ENCODE measurements around the gene SART1.

Gene SART1

GRCh38 chr11:66014804-66015453, 53.4 kb downstream of the SART1 start:
- Histone ChIP-seq H4K8ac (ENCODE audit: low read length) (peak overlapping the region; percentile 91), H2BK12ac (ENCODE audit: low read length in 2 of 2) (no peak overlapping the region), H2AK5ac (ENCODE audit: low read length, severe bottlenecking) (peak overlapping the region; percentile 47), H3K4me3 (ENCODE audit: insufficient read depth in 1 of 2, low read depth in 1 of 2, low read length in 2 of 2) (no peak overlapping the region), H2AFZ (ENCODE audit: low read depth, low read length) (no peak overlapping the region), H3K36me3 (ENCODE audit: control insufficient read depth in 1 of 2, insufficient read depth in 2 of 2, low read depth in 1 of 2, low read length in 2 of 2) (no peaks in the 10 kb centered on the region), H2BK5ac (ENCODE audit: low read depth, low read length, poor library complexity, severe bottlenecking) (no peak overlapping the region), H2BK120ac (ENCODE audit: low read depth, low read length) (no peak overlapping the region), H3K4ac (ENCODE audit: low read depth in 1 of 2, low read length in 2 of 2) (peak overlapping the region; percentile 40 to 46), H3K79me1 (replicated peaks; ENCODE audit: low read length, poor library complexity, severe bottlenecking) (no peaks in the 10 kb centered on the region), H4K91ac (ENCODE audit: low read length) (peak overlapping the region; percentile 70), H3K18ac (ENCODE audit: low read depth in 1 of 2, low read length in 2 of 2) (peak overlapping the region; percentile 14 to 37), H3K14ac (ENCODE audit: low read length in 2 of 2) (no peak overlapping the region), H3K23ac (ENCODE audit: low read length in 2 of 2) (no peak overlapping the region), H3K27ac (ENCODE audit: low read length, poor library complexity, severe bottlenecking) (no peak overlapping the region), H3K9me3 (ENCODE audit: control insufficient read depth, low read length) (no peaks in the 10 kb centered on the region), H2BK15ac (ENCODE audit: low read depth, poor library complexity, severe bottlenecking) (no peak overlapping the region), H3K27me3 (ENCODE audit: control insufficient read depth in 1 of 2, insufficient read depth in 1 of 2, low read length in 2 of 2) (peaks cover 4 to 20% of the 10 kb centered on the region in 2 experiments), H3K4me2 (ENCODE audit: low read length, poor library complexity, severe bottlenecking) (no peak overlapping the region), H3K9ac (ENCODE audit: low read length) (no peak overlapping the region), H3K4me1 (ENCODE audit: control insufficient read depth, insufficient read depth, low read depth, low read length) (peaks cover 27% of the 10 kb centered on the region)
- WGBS, result 94% methylated on average over 6 of the region's 6 CpGs
- DNase-seq, result no peak

DNA sequence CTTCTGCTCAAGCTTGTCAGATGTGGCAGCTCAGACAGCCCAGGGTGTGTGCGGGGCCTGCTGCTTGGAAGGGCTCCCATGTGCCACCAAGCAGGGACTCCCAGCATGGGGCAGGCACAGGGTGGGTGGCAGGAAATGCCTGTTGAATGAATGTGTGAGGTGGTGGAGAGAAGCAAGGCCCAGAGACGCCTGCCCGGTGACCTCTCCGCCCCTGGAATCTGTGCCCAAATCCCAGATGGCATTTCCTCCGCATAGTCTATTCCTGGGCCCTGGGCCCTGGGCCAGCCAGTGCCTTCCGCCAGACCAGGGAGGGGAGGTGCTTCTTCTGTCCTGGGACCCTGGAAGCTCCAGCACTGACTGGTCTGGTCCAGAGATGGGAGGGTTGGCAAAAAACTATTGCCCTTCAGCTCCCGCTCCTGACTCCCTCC, 53.9 kb downstream of the SART1 start:
- Histone ChIP-seq H4K91ac (ENCODE audit: low read length) (peak overlapping the region; percentile 70), H3K79me1 (replicated peaks; ENCODE audit: low read length, poor library complexity, severe bottlenecking) (no peaks in the 10 kb centered on the region), H3K4ac (ENCODE audit: low read depth in 1 of 2, low read length in 2 of 2) (peak overlapping the region in 1 of 2 experiments; percentile 35), H3K27ac (ENCODE audit: low read length, poor library complexity, severe bottlenecking) (no peak overlapping the region), H3K4me2 (ENCODE audit: low read length, poor library complexity, severe bottlenecking) (no peak overlapping the region), H2BK12ac (ENCODE audit: low read length in 2 of 2) (no peak overlapping the region), H2AK5ac (ENCODE audit: low read length, severe bottlenecking) (no peak overlapping the region), H3K4me3 (ENCODE audit: insufficient read depth in 1 of 2, low read depth in 1 of 2, low read length in 2 of 2) (no peak overlapping the region), H3K4me1 (ENCODE audit: control insufficient read depth, insufficient read depth, low read depth, low read length) (peaks cover 27% of the 10 kb centered on the region), H3K9ac (ENCODE audit: low read length) (no peak overlapping the region), H3K27me3 (ENCODE audit: control insufficient read depth in 1 of 2, insufficient read depth in 1 of 2, low read length in 2 of 2) (peaks cover 4 to 20% of the 10 kb centered on the region in 2 experiments), H3K14ac (ENCODE audit: low read length in 2 of 2) (no peak overlapping the region), H3K9me3 (ENCODE audit: control insufficient read depth, low read length) (no peaks in the 10 kb centered on the region), H2AFZ (ENCODE audit: low read depth, low read length) (no peak overlapping the region), H3K23ac (ENCODE audit: low read length in 2 of 2) (no peak overlapping the region), H2BK120ac (ENCODE audit: low read depth, low read length) (no peak overlapping the region), H2BK15ac (ENCODE audit: low read depth, poor library complexity, severe bottlenecking) (no peak overlapping the region), H4K8ac (ENCODE audit: low read length) (peak overlapping the region; percentile 91), H2BK5ac (ENCODE audit: low read depth, low read length, poor library complexity, severe bottlenecking) (no peak overlapping the region), H3K18ac (ENCODE audit: low read depth in 1 of 2, low read length in 2 of 2) (peak overlapping the region in 1 of 2 experiments; percentile 37), H3K36me3 (ENCODE audit: control insufficient read depth in 1 of 2, insufficient read depth in 2 of 2, low read depth in 1 of 2, low read length in 2 of 2) (no peaks in the 10 kb centered on the region)
- DNase-seq, result no peak
- 47% methylated on average over 7 of the region's 7 CpGs for WGBS

DNA sequence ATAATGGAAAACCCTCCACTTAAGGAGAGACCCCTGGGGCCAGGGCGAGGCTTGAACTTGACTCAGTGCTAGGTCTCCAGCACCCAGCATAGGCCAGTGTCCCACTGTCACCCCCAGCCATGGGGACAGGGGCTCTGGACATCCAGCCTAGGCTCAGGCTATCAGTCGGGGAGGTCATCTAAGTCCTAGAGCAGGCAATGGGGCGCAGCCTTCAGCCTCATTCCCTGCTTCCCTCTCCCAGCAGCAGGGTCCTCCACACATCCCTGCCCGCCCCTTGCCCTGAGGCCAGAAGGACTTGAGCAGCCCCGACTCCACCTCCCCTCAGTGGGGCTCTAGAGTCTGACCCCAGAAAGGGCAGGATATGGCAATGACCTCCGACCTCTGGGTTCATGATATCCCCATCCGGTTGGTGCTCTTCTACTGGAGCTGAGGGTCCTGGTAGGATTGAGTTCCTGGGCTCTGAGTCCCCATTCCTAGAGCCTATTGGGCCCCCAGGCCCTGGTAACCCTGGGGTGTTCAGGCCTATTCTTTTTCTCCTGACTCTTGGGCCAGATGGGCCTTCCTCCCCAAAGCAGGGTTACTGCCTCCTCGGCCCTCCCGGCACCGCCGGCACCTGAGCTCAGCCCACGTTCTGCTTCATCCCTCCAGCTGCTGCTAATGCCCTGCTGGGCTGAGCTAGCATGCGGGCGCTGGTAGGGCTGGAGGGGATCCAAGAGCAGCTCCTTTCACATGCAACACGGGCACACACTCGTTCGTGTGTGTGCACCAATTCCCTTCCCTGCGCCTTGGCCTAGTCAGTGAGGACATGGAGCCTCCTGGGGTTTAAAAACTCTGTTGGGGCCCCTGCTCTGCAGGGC, 54.6 kb downstream of the SART1 start:
- Histone ChIP-seq H3K36me3 (ENCODE audit: control insufficient read depth in 1 of 2, insufficient read depth in 2 of 2, low read depth in 1 of 2, low read length in 2 of 2) (no peaks in the 10 kb centered on the region), H2BK15ac (ENCODE audit: low read depth, poor library complexity, severe bottlenecking) (peak overlapping the region; percentile 2), H3K9ac (ENCODE audit: low read length) (no peak overlapping the region), H3K14ac (ENCODE audit: low read length in 2 of 2) (no peak overlapping the region), H4K91ac (ENCODE audit: low read length) (peak overlapping the region; percentile 56), H2BK120ac (ENCODE audit: low read depth, low read length) (no peak overlapping the region), H3K27ac (ENCODE audit: low read length, poor library complexity, severe bottlenecking) (no peak overlapping the region), H2BK12ac (ENCODE audit: low read length in 2 of 2) (peak overlapping the region in 1 of 2 experiments; percentile 4), H4K8ac (ENCODE audit: low read length) (peak overlapping the region; percentile 39), H3K18ac (ENCODE audit: low read depth in 1 of 2, low read length in 2 of 2) (peak overlapping the region; percentile 28 to 44), H3K4me1 (ENCODE audit: control insufficient read depth, insufficient read depth, low read depth, low read length) (peaks cover 34% of the 10 kb centered on the region), H3K27me3 (ENCODE audit: control insufficient read depth in 1 of 2, insufficient read depth in 1 of 2, low read length in 2 of 2) (peaks cover 4 to 20% of the 10 kb centered on the region in 2 experiments), H3K23ac (ENCODE audit: low read length in 2 of 2) (no peak overlapping the region), H3K4ac (ENCODE audit: low read depth in 1 of 2, low read length in 2 of 2) (peak overlapping the region in 1 of 2 experiments; percentile 35), H2AFZ (ENCODE audit: low read depth, low read length) (no peak overlapping the region), H2AK5ac (ENCODE audit: low read length, severe bottlenecking) (peak overlapping the region; percentile 18), H3K4me2 (ENCODE audit: low read length, poor library complexity, severe bottlenecking) (no peak overlapping the region), H3K79me1 (replicated peaks; ENCODE audit: low read length, poor library complexity, severe bottlenecking) (no peaks in the 10 kb centered on the region), H2BK5ac (ENCODE audit: low read depth, low read length, poor library complexity, severe bottlenecking) (no peak overlapping the region), H3K9me3 (ENCODE audit: control insufficient read depth, low read length) (no peaks in the 10 kb centered on the region), H3K4me3 (ENCODE audit: insufficient read depth in 1 of 2, low read depth in 1 of 2, low read length in 2 of 2) (no peak overlapping the region)
- DNase-seq, result no peak
- 92% methylated on average over 18 of the region's 18 CpGs for WGBS

GRCh38 chr11:66016793-66017177, 55.3 kb downstream of the SART1 start:
- no peak overlapping the region for H4K91ac ChIP-seq (ENCODE audit: low read length)
- DNase-seq, result no peak

More at GRCh38 chr11:66016793-66017177, 55.3 kb downstream of the SART1 start:
- Histone ChIP-seq H2AFZ (ENCODE audit: low read depth, low read length) (no peak overlapping the region), H3K9me3 (ENCODE audit: control insufficient read depth, low read length) (no peaks in the 10 kb centered on the region), H2BK12ac (ENCODE audit: low read length in 2 of 2) (no peak overlapping the region), H3K18ac (ENCODE audit: low read depth in 1 of 2, low read length in 2 of 2) (no peak overlapping the region), H3K79me1 (replicated peaks; ENCODE audit: low read length, poor library complexity, severe bottlenecking) (no peaks in the 10 kb centered on the region), H3K4me1 (ENCODE audit: control insufficient read depth, insufficient read depth, low read depth, low read length) (peaks cover 35% of the 10 kb centered on the region), H3K4ac (ENCODE audit: low read depth in 1 of 2, low read length in 2 of 2) (no peak overlapping the region), H3K9ac (ENCODE audit: low read length) (no peak overlapping the region), H2AK5ac (ENCODE audit: low read length, severe bottlenecking) (no peak overlapping the region), H3K27ac (ENCODE audit: low read length, poor library complexity, severe bottlenecking) (no peak overlapping the region), H3K27me3 (ENCODE audit: control insufficient read depth in 1 of 2, insufficient read depth in 1 of 2, low read length in 2 of 2) (peaks cover 0 to 14% of the 10 kb centered on the region in 2 experiments), H3K4me2 (ENCODE audit: low read length, poor library complexity, severe bottlenecking) (no peak overlapping the region), H2BK120ac (ENCODE audit: low read depth, low read length) (no peak overlapping the region), H3K23ac (ENCODE audit: low read length in 2 of 2) (no peak overlapping the region), H2BK5ac (ENCODE audit: low read depth, low read length, poor library complexity, severe bottlenecking) (no peak overlapping the region), H3K36me3 (ENCODE audit: control insufficient read depth in 1 of 2, insufficient read depth in 2 of 2, low read depth in 1 of 2, low read length in 2 of 2) (no peaks in the 10 kb centered on the region), H3K4me3 (ENCODE audit: insufficient read depth in 1 of 2, low read depth in 1 of 2, low read length in 2 of 2) (no peak overlapping the region), H4K8ac (ENCODE audit: low read length) (no peak overlapping the region), H3K14ac (ENCODE audit: low read length in 2 of 2) (no peak overlapping the region), H2BK15ac (ENCODE audit: low read depth, poor library complexity, severe bottlenecking) (peak overlapping the region; percentile 2)
- WGBS, result 96% methylated on average over 10 of the region's 10 CpGs
